Limb (tissue), 2 donors: ENCODE results near the gene BRCA2.
"Not testable (repeated sequence)": the region's sequence is repeated elsewhere in the genome, so short reads cannot be mapped to it uniquely, and the experiment has no call there.

Experiments
- DNase-seq, 2 donors: peaks; one replicate each; pipeline ENCODE4 v3.0.0-alpha.2; 2016; ENCODE audit errors: extremely low spot score in 2 of 2

BRCA2 gene

GRCh38 chr13:32309312-32310133, 5.8 kb upstream of the BRCA2 start:
- DNase-seq, result peak in 1 of 2 donors; percentile 28

- peak; percentile 27 to 51 for DNase-seq
Observed at GRCh38 chr13:32310134-32310706, 5.1 kb upstream of the BRCA2 start.

GRCh38 chr13:32311188-32311897, 4.0 kb upstream of the BRCA2 start:
- DNase-seq, result peak in 1 of 2 donors; percentile 31

- DNase-seq, result peak in 1 of 2 donors; percentile 62
Observed at GRCh38 chr13:32314271-32315237, 754 bp upstream of the BRCA2 start.

- DNase-seq, result no peak
Observed at GRCh38 chr13:32316028-32316339, 676 bp downstream of the BRCA2 start.

GRCh38 chr13:32316501-32316900, 1.2 kb downstream of the BRCA2 start:
- DNase-seq, result no peak

GRCh38 chr13:32317716-32318465, 2.6 kb downstream of the BRCA2 start:
- no peak for DNase-seq

GRCh38 chr13:32320528-32320927, 5.2 kb downstream of the BRCA2 start:
- DNase-seq, result no peak

GRCh38 chr13:32323912-32324311, 8.6 kb downstream of the BRCA2 start:
- no peak for DNase-seq

GRCh38 chr13:32330441-32330840, 15.1 kb downstream of the BRCA2 start:
- no peak for DNase-seq

GRCh38 chr13:32334671-32335070, 19.4 kb downstream of the BRCA2 start:
- no peak for DNase-seq

- no peak for DNase-seq
Observed at GRCh38 chr13:32340914-32341313, 25.6 kb downstream of the BRCA2 start.

GRCh38 chr13:32347651-32348050, 32.3 kb downstream of the BRCA2 start:
- no peak for DNase-seq

GRCh38 chr13:32350839-32351441, 35.6 kb downstream of the BRCA2 start:
- not testable (repeated sequence) for DNase-seq

GRCh38 chr13:32354040-32354439, 38.7 kb downstream of the BRCA2 start:
- no peak for DNase-seq

- not testable (repeated sequence) for DNase-seq
Observed at GRCh38 chr13:32355935-32356334, 40.6 kb downstream of the BRCA2 start.

- DNase-seq, result no peak
Observed at GRCh38 chr13:32362574-32362973, 47.3 kb downstream of the BRCA2 start.

- no peak for DNase-seq
Observed at GRCh38 chr13:32370805-32371204, 55.5 kb downstream of the BRCA2 start.

- no peak for DNase-seq
Observed at GRCh38 chr13:32376642-32377415, 61.5 kb downstream of the BRCA2 start.
